HG03571 (cell line): Measurements from ENCODE around the gene TNFSF8.

Experiments
- ATAC-seq: cut with Tn5 transposase; IDR thresholded peaks from one replicate; pipeline ENCODE4 v1.9.1; 2021; ENCODE audit not compliant: unreplicated experiment

TNFSF8 gene

GRCh38 chr9:114878879-114879564, 51.4 kb downstream of the TNFSF8 start:
- no peak for ATAC-seq

DNA sequence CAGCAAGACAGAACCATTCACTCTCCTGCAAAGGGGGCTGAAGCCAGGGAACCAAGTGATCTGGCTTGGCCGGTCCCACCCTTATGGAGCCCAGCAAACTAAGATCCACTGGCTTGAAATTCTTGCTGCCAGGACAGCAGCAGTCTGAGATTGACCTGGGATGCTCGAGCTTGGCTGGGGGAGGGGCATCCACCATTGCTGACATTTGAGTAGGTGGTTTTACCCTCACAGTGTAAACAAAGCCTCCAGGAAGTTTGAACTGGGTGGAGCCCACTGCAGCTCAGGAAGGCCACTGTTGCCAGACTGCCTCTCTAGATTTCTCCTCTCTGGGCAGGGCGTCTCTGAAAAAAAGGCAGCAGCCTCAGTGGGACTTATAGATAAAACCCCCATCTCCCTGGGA, 60.5 kb downstream of the TNFSF8 start:
- no peak for ATAC-seq

DNA sequence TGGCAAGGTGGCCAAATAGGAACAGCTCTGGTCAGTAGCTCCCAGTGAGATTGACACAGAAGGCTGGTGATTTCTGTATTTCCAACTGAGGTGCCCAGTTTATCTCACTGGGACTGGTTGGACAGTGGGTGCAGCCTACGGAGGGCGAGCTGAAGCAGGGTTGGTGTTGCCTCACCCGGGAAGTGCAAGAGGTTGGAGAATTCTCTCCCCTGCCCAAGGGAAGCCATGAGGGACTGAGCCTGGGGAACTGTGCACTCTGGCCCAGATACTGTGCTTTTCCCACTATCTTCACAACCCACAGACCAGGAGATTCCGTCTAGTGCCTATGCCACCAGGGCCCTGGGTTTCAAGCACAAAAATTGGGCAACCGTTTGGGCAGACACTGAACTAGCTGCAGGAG, 61.0 kb downstream of the TNFSF8 start:
- no peak for ATAC-seq

DNA sequence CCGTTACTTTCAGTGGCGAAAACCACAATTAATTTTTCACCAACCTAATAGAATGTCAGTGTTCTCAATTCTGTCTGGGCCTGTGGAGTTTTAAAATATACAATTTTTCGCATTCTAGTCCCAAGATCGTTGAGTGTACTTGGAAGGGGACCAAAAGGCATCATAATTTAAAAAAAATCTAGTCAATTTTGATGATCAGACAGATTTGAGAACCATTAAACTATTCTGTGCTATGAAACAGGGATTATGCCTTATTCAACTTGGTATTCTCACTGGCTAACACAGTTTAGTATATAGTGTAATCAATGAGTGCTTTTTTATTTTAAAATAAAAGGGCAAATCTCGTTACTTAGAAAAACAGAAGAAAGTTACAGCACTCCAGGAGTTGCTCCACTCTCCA, 63.1 kb downstream of the TNFSF8 start:
- ATAC-seq, result no peak

DNA sequence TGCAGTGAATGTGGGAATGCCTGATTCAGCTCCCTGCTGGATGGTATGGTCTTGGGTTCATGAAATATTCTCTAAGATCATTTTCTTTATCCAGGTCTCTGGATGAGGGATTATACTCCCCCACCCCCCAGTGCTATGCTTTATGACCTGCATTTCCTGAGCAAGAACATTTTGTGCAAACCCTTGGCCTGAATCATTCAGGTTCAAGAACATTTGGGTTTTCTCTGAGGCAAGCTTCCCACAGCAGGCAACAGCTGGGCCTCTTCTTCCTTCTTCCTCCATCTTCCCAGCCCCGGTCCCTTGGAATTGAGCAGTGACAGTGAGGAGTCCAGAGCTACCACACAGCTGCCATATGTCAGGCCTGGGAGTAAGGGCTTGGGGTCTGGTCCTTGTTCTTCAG, 65.9 kb downstream of the TNFSF8 start:
- ATAC-seq, result no peak

DNA sequence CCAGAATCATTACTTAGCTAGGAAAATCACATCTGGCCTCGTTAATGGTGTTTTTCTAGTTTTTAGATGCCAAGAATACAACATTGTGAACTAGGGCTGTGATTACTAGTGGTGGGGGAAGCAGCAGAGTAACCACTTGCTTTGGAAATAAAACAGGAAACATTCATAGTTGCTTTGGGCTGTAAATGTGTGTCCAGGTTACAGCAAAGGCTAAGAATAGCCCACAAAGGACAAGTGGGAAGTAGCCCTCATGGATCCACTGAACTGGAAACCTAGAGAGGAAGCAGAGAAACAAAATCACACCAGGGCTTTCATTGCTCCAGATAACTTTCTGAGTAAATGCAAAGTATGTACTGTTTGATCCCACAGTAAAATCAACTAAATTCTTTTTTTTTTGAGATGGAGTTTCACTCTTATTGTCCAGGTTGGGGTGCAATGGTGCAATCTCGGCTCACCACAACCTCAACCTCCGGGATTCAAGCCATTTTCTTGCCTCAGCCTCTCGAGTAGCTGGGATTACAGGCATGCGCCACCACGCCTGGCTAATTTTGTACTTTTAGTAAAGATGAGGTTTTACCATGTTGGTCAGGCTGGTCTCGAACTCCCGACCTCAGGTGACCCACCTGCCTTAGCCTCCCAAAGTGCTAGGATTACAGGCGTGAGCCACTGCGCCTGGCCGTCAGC, 68.3 kb downstream of the TNFSF8 start:
- ATAC-seq, result no peak

GRCh38 chr9:114861273-114861672, 69.1 kb downstream of the TNFSF8 start:
- no peak for ATAC-seq

- no peak for ATAC-seq
Observed at GRCh38 chr9:114860187-114860586, 70.2 kb downstream of the TNFSF8 start.

DNA sequence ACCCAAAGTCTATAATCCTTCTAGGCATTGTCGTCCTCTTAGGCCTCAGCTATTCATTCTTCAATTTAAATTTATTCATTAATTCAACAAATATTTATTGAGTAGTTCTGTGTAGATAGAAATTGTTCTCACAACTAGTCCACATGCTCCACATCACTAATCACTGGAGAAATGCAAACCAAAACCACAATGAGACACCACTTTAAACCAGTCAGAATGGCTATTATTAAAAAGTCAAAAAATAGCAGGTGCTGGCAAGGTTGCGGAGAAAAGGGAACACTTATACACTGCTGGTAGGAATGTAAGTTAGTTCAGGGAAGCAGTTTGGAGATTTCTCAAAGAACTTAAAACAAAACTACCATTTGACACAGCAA, 73.5 kb downstream of the TNFSF8 start:
- no peak for ATAC-seq

DNA sequence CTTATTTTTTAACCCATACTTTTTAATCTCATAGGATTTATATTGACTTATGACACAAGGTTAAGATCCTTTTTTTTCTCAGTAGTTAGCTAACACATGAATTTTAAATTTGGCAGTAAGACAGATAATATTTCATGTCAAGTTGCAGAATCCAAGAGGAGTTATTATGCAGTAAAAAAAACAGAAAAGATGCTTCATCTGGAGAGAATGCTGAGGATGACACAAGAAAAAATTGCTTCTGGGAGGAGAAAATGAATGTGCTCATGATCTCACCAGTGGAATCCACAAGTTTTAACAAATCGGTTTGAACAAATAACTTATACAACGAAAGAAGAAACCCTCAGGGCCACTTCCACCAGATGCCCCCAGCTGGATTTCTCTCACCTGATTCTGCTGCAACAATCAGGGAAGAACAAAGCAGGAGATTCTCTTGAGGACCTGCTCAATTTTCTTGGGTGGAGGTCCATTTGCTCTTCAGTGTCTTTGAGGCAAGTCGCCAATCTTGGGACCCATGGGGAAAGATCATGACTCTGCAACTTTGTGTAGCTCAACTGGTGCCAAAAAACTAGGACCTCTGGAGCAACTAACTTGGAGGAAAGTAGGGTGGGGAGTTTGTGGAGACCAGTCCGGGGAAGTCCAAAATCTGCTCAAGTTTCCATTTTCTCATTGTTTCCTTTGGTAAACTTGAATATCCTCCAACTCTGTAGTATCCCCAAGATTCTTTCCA, 74.0 kb downstream of the TNFSF8 start:
- no peak for ATAC-seq

DNA sequence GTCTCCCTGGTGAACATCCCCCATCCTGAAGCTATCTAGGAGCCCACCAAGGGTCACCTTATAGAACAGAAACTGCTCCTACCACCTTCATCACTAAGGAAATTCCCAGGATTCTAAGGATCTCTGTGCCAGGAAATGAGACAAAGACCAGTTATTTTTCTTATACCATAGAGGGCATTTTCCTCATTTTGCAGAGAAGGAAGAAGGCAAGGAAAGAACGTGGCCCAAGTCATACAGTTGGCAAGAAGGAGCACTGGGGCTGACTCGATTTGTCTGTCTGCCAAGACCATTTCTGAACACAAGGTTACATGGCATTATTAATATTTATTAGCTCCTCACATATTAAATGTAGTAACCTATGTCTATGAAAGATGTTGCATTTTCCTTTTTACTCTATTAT, 74.9 kb downstream of the TNFSF8 start:
- no peak for ATAC-seq

DNA sequence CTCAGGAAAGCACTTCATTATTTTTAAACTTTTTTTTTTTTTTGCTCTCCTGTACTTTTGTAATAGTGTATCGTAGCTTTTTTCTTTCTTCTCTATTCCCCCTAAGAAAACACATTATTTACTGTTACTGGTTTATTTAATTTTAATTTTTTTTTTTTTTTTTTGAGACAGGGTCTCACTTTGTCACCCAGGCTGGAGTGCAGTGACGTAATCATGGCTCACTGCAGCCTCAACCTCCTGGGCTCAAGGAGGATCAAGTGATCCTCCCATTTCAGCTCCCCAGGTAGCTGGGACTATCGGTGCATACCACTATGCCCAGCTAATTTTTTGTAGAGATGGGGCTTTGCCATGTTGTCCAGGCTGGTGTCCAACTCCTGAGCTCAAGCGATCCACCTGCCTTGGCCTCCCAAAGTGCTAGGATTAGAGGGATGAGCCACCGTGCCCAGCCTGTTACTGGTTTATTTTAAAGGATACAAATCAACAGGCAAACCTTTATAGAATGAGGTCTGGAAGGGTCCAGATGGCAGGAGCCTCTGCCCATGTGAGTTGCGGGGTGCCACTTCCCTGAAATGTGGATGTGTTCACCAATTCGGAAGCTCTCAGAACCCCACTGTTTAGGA, 75.5 kb downstream of the TNFSF8 start:
- ATAC-seq, result no peak

- no peak for ATAC-seq
Observed at GRCh38 chr9:114853071-114853855, 77.1 kb downstream of the TNFSF8 start.

- no peak for ATAC-seq
Observed at GRCh38 chr9:114852050-114852594, 78.3 kb downstream of the TNFSF8 start.

GRCh38 chr9:114851306-114851705, 79.1 kb downstream of the TNFSF8 start:
- ATAC-seq, result no peak
